Urinary bladder (tissue), 4 donors: ENCODE results near the gene RIBC2. TPM values are rescaled to one million over a fixed set of nuclear protein-coding genes. Genes with fewer than 3 reads are reported as not detected.
"Not testable (repeated sequence)": the region's sequence is repeated elsewhere in the genome, so short reads cannot be mapped to it uniquely, and the experiment has no call there.

ENCODE experiments used
- DNase-seq: peaks from one replicate; pipeline ENCODE4 v3.0.0-alpha.2; 2015; ENCODE audit errors: extremely low spot score
- H3K27ac ChIP-seq: one replicate; pipeline ENCODE4 v1.5.1; 2013; ENCODE audit warnings: low read depth, mild to moderate bottlenecking, moderate library complexity
- H3K36me3 ChIP-seq: one replicate; pipeline ENCODE4 v1.6.1; 2013; ENCODE audit warnings: mild to moderate bottlenecking, moderate library complexity; ENCODE audit not compliant: insufficient read depth
- H3K4me1 ChIP-seq: one replicate; pipeline ENCODE4 v1.6.1; 2013; ENCODE audit warnings: mild to moderate bottlenecking, moderate library complexity; ENCODE audit not compliant: insufficient read depth
- H3K4me3 ChIP-seq: one replicate; pipeline ENCODE4 v1.5.1; 2013; ENCODE audit warnings: low read depth, low read length
- WGBS: extraction: QIAGEN DNeasy Blood & Tissue Kit; methylation state at CpG from one replicate; pipeline ENCODE4 v1.1.7; 2013; 5-methylcytosine and 5-hydroxymethylcytosine counted together
- polyA plus RNA-seq: library from polyadenylated mRNA; stranded (reverse); fragments of 200-250 nt; gene quantifications from one replicate; pipeline ENCODE4 v1.2.3, GENCODE V29; 2013
- total RNA-seq: library from RNA; depleted of rRNA; stranded (reverse); fragments of >200 nt; gene quantifications from one replicate; pipeline ENCODE4 v1.2.3, GENCODE V29; 2014
- donor health status: healthy with polysubstance abuse.
- donor health status: healthy.

Gene RIBC2
- total and polyA plus RNA-seq, 2 donors = 0.51 to 3.1 TPM

DNA sequence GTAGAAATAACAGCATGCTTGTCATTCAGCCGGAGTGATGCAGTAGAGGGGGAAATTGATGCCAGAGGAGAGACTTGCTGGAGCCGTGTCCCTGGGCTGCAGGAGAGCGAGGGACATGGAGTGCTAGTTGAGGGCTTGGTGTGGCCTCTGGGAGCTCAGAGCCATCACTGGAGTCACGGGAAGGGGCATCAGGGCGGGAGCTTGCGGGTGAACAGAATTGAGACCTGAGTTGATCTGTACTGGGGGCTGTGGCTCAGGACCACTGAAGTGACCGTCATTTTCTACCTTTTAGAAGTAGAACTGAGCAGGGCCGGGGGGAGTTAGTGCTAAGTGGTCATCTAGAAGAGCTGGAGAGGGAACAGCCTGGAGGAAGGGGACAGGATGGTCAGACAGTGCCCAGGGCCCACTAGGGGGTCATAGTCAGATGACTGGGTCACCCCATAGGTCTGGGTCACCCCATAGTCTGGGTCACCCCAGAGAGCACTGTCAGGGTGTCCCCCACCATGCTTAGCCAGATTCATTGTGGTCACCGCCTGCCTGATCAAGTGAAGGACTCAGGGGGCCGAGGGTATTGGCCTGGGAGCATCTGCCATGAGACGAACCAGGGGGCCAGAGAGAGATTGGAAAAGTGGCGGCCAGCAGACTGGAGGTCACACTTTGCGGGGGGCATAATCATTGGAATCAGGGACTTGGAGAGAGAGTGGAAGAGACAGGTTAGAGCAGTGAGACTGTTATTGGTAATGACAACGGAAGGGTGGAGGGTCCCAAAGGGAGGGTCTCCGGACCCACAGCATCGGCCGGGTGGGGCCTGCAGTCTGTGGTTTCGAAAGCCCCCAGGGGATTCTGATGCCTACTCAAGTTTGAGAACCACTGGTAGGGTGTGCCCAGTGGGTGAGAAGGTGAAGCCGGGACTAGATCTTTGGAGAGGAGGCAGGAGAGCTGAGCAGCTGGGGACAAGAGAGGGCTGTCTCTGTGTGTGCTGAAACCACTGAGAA, 15.2 kb downstream of the RIBC2 start:
- 91% methylated on average over 19 of the region's 19 CpGs for WGBS
- DNase-seq = no peak

DNA sequence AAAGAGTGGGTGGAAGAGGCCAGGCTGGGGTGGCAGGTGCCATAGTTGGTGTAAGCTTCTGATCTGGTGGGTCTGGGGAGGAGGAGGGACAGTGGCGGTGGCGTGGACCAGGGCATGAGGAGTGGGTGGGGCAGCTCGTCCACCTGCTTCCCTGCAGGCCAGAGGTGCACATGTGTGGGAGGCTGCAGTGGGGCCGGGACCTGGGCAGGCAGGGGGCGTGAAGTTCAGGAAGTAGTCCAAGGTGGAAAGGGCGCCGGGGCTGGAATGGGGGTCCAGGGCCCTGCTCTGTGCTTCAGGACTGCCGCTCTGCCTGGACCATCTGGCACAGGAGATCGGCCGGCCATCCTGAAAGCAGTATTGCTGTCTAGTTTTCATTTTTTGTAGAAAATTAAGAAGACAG, 15.9 kb downstream of the RIBC2 start:
- no peak for DNase-seq
- H3K36me3 ChIP-seq = no peaks in the 10 kb centered on the region
- no peak overlapping the region for H3K27ac ChIP-seq
- WGBS = 93% methylated on average over 10 of the region's 10 CpGs
- no peaks in the 10 kb centered on the region for H3K4me1 ChIP-seq
- H3K4me3 ChIP-seq = no peak overlapping the region

More for the DNA sequence above, 15.2 kb downstream of the RIBC2 start:
- H3K27ac ChIP-seq = no peak overlapping the region
- H3K4me3 ChIP-seq = no peak overlapping the region
- no peaks in the 10 kb centered on the region for H3K4me1 ChIP-seq
- H3K36me3 ChIP-seq = no peaks in the 10 kb centered on the region

DNA sequence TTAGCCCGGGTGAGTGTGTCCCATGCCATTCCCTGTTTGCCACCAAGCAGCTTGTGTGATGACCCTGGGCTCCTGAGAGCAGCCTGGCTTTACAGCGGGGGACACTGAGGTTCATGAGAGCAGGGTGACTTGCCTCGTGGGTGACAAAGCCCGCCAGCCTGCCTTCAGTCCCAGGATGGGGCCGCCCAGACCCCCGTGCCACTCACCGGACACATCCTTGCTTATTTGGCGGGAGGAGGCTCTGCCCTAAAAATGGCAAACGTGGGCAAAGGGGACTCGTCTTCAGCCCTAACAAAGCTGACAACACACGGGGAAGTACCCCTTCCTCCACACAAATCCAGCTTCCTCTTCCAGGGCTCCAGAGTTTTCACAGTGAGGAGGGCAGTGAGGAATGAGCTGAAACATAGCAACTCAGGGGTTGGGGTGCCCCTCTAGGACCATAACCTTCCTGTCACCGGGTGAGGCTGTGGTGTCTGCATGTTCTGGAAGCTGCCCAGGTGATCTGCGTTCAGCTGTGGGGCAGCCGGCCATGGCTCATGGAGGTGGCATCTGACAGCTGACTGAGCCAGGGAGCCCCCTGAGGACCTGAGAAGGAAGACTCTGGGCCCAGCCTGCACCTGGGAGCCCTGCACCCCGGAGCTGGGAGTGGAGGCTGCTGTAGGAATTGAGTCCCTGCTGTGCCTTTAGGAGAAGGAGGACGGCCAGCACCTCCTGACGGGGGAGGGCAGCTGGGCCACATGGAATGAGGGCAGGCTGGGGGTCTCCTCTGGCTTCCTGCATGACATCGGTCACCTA, 16.7 kb downstream of the RIBC2 start:
- Histone ChIP-seq H3K36me3 (no peaks in the 10 kb centered on the region), H3K4me1 (no peaks in the 10 kb centered on the region), H3K27ac (no peak overlapping the region), H3K4me3 (no peak overlapping the region)
- DNase-seq = no peak
- WGBS = 87% methylated on average over 18 of the region's 18 CpGs

DNA sequence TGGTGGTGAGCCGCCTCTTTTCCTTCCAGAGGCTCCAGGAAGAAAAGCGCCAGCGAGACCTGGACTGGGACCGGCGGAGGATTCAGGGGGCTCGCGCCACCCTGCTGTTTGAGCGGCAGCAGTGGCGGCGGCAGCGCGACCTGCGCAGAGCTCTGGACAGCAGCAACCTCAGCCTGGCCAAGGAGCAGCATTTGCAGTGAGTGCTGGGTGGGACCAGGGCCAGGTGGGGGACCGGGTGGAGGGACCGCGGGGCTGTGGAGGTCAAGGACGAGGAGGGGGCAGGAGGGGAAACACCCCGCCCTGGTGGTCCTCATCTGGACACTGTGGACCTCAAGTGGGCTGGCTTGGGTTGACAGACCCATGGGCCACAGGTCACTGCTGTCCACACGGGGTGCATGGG, 17.4 kb downstream of the RIBC2 start:
- DNase-seq = no peak
- Histone ChIP-seq H3K4me1 (no peaks in the 10 kb centered on the region), H3K27ac (no peak overlapping the region), H3K36me3 (no peaks in the 10 kb centered on the region), H3K4me3 (no peak overlapping the region)
- 92% methylated on average over 19 of the region's 19 CpGs for WGBS

DNA sequence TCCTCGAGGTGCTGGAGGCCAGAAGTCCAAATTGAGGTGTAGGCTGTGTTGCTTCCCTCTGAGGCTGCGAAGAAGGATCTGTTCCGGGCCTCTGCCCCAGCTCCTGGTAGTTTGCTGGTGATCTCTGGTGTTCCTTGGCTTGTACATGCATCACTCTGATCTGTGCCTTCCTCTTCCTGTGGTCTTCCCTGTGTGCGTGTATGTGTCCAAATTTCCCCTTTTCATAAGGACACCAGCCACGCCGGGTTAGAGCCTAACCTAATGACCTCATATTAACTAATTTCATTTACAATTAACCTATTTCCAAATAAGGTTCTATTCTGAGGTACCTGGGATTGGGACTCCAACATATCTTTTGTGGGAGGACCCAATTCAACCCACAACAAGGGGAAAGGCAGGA, 21.5 kb downstream of the RIBC2 start:
- WGBS = 87% methylated on average over 6 of the region's 6 CpGs
- no peak overlapping the region for H3K27ac ChIP-seq
- no peak for DNase-seq
- no peak overlapping the region for H3K4me3 ChIP-seq
- H3K36me3 ChIP-seq = no peaks in the 10 kb centered on the region
- no peaks in the 10 kb centered on the region for H3K4me1 ChIP-seq

DNA sequence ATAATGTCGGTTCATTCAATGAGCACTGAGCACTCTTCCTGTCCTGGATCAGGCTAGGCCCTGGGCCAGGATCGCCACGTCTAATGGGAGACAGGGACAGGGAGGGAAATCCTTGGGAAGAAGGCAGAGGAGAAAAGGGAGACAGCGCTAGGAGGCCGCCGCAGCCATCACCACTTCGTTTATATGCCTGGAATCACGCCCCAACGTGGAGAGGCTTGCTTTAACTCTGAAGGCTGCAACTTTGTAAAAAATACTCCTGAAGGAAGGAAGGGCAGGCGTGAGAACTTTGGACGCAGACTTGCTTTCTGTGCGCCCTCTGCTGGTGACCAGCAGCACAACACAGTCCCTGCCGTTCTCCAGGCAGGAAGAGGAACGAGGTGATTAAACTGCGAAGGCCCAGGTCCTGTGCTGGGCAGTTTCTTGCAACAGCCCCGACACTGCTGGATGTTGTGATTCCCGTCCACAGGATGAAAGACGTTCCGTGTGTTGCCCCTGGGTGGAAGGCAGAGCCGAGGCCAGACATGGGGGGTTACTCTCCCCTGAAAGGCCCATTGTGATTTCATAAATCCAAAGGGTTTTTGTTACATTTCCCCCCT, 22.1 kb downstream of the RIBC2 start:
- WGBS = 4% methylated on average over 20 of the region's 20 CpGs
- no peaks in the 10 kb centered on the region for H3K4me1 ChIP-seq
- no peak overlapping the region for H3K4me3 ChIP-seq
- peak; percentile 70 for DNase-seq
- H3K36me3 ChIP-seq = no peaks in the 10 kb centered on the region
- H3K27ac ChIP-seq = no peak overlapping the region

DNA sequence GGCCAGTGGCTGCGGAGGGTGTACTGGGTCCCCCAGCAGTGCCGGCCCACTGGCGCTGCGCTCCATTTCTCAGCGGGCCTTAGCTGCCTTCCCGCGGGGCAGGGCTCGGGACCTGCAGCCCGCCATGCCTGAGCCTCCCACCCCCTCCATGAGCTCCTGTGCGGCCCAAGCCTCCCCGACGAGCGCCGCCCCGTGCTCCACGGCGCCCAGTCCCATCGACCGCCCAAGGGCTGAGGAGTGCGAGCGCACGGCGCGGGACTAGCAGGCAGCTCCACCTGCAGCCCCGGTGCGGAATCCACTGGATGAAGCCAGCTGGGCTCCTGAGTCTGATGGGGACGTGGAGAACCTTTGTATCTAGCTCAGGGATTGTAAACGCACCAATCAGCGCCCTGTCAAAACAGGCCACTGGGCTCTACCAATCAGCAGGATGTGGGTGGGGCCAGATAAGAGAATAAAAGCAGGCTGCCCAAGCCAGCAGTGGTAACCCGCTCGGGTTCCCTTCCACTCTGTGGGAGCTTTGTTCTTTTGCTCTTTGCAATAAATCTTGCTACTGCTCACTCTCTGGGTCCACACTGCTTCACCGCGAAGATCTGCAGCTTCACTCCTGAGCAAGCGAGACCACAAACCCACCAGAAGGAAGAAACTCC, 23.5 kb downstream of the RIBC2 start:
- DNase-seq, H3K4me1 ChIP-seq, H3K4me3 ChIP-seq, H3K27ac ChIP-seq, H3K36me3 ChIP-seq: not testable (repeated sequence)
- WGBS = 83% methylated on average over 34 of the region's 34 CpGs

DNA sequence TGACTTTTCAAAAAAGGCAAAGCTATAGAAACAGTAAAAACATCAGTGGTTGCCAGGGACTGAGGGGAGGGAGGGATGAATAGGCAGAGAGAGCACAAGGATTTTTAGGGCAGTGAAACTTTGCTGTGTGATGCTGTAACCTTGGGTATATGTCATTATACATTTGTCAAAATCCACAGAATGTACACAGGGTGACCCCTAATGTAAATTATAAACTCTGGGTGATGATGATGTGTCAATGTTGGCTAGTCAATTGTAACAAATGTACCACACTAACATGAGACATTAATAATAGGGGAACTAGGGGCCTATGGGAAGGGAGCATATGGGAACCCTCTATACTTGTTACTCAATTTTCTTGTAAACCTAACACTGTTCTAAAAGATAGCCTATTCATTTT, 24.8 kb downstream of the RIBC2 start:
- no peak for DNase-seq
- no peaks in the 10 kb centered on the region for H3K4me1 ChIP-seq
- H3K36me3 ChIP-seq = no peaks in the 10 kb centered on the region
- H3K27ac ChIP-seq = no peak overlapping the region
- no peak overlapping the region for H3K4me3 ChIP-seq

DNA sequence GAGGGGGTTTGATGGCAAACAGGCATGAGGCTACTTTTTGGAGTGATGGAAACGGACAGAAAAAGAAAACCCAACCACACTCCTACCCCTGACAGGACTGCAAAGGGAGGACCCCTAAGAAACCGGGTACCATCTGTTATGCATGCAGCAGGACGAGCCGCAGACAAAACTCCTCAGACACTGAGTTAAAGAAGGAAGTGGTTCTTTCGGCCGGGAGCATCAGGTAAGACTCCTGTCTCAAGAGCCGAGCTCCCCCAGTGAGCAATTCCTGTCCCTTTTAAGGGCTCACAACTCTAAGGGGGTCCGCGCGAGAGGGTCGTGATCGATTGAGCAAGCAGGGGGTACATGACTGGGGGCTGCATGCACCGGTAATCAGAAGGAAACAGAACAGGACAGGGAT, 27.2 kb downstream of the RIBC2 start:
- H3K27ac ChIP-seq, DNase-seq, H3K36me3 ChIP-seq, H3K4me3 ChIP-seq, H3K4me1 ChIP-seq: not testable (repeated sequence)
- 59% methylated on average over 13 of the region's 13 CpGs for WGBS

DNA sequence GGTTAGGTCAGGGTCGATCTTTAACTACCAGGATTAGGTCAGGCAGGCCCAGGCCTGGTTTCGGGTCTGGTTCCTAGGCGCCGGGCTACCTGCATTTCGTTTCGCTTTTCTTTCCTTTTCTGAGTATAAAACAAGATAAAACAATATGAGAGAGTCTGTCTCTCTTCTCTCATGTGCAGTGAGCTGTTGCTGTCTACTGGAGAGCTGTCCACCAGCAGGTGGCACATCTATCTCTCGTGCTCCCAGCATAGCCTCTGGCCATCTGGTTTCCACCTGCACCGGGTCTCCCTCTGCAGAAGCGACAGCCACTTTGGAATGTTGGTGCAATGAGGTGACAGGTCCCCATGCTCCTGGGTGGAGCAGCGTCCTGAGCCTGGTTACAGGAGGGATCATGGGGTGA, 27.6 kb downstream of the RIBC2 start:
- no peak overlapping the region for H3K27ac ChIP-seq
- no peak overlapping the region for H3K4me3 ChIP-seq
- H3K4me1 ChIP-seq = no peaks in the 10 kb centered on the region
- 23% methylated on average over 10 of the region's 10 CpGs for WGBS
- no peaks in the 10 kb centered on the region for H3K36me3 ChIP-seq
- DNase-seq = no peak

DNA sequence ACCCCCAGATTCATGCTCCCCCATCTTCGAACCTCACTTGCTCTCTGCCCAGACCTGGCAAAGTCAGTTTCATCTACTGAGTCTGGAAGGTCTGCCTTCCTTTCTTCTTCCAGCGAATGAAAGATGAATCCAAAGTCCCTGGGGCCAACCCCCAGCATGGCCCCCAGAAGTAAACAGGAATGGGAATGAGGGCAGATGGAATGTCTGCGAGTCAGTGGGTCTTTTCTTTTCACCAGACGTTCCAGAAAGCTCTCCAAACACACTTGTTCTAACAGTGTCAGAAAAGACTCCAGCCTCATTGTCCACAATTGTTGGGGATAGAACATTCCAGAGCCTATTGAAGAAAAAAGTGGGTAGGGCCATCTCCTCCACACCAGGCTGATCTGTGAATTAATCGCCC, 28.6 kb downstream of the RIBC2 start:
- Histone ChIP-seq H3K36me3 (no peaks in the 10 kb centered on the region), H3K4me3 (no peak overlapping the region), H3K4me1 (no peaks in the 10 kb centered on the region), H3K27ac (no peak overlapping the region)
- no peak for DNase-seq
- WGBS = 72% methylated on average over 5 of the region's 5 CpGs

DNA sequence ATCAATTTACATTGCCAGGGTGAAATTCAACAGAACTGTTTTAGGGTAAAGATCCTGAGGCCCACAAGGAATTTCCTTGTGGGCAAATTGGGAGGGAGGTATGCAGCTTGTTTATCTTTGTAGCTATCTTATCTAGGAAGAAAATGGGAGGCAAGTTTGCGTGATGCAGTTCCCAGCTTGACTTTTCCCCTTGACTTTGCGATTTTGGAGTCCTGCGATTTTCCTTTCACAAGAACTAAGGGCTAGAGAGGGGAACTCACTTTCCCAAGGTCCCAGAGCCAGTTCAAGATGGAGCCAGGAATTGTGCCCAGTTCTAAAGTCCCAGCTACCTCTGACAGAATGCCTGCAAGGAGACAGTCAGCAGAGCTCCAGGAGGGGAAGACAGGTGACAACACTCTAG, 30.7 kb downstream of the RIBC2 start:
- no peak overlapping the region for H3K27ac ChIP-seq
- WGBS = 65% methylated on average over 3 of the region's 3 CpGs
- H3K4me3 ChIP-seq = no peak overlapping the region
- no peaks in the 10 kb centered on the region for H3K4me1 ChIP-seq
- H3K36me3 ChIP-seq = no peaks in the 10 kb centered on the region
- DNase-seq = no peak

DNA sequence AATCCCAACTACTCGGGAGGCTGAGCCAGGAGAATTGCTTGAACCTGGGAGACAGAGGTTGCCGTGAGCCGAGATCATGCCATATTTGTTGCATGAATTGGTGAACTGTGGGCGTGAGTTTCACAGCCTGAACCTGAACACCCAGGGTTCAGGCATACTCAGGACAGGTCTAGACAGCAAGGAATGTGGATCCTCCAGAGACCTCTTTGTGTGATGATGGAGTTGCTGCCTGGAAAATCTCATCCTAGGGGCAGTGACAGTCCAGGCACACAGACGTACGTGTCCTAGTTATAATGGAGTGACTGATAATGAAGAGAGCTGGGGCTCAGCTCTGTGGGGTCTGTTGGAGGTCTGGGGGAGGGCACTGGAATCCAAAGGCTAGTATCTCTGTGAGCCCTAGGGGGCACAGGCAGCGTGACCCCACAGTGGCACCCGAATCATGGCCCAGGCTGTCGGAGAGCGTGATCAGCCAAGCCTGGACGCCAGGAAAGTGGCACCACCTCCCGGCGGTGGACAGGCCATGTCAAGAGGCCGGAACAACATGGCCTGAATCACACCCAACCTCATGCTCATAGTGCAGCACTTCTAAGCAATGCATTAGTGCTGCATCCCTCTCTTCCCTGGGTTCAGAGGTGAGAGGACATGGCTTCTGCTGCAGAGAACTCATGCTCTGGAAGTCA, 31.7 kb downstream of the RIBC2 start:
- no peak overlapping the region for H3K4me3 ChIP-seq
- no peak overlapping the region for H3K27ac ChIP-seq
- no peaks in the 10 kb centered on the region for H3K36me3 ChIP-seq
- H3K4me1 ChIP-seq = no peaks in the 10 kb centered on the region
- WGBS = 95% methylated on average over 14 of the region's 14 CpGs
- DNase-seq = no peak
